SK-N-SH treated with all-trans-retinoic acid at 6 μM for 48 hours (cell line): ENCODE data around the gene NOTO.
A peak's percentile ranks its signal among the peaks of the same experiment; 100 is the strongest.
"Not testable (repeated sequence)": the region's sequence is repeated elsewhere in the genome, so short reads cannot be mapped to it uniquely, and the experiment has no call there.

Source experiments
- ATAC-seq: fragments of 200-7000 bp; cut with Tn5 transposase; 3 replicates; pipeline ENCODE4 v1.9.1; 2020; ENCODE audit warnings: mild to moderate bottlenecking, moderate library complexity
- ARNTL ChIP-seq: fragments of 450-650 bp; formaldehyde crosslinking; IDR thresholded peaks from 2 replicates; pipeline ENCODE4 v1.5.0; 2020; ENCODE audit warnings: low read depth, mild to moderate bottlenecking, moderate library complexity, borderline replicate concordance
- BACH2 ChIP-seq: fragments of 250-450 bp; sonication (Bioruptor Pico); IDR thresholded peaks from 2 replicates; pipeline ENCODE4 v1.9.0; 2021; ENCODE audit warnings: mild to moderate bottlenecking, borderline replicate concordance
- CSDC2 ChIP-seq: fragments of 250-450 bp; sonication (Bioruptor Pico); IDR thresholded peaks from 2 replicates; pipeline ENCODE4 v1.5.0; 2020; ENCODE audit warnings: mild to moderate bottlenecking, moderate library complexity
- CSRNP3 ChIP-seq: fragments of 250-450 bp; sonication (Bioruptor Pico); IDR thresholded peaks from 2 replicates; pipeline ENCODE4 v1.5.1; 2021; ENCODE audit warnings: mild to moderate bottlenecking, moderate library complexity
- GLIS3 ChIP-seq: fragments of 250-450 bp; sonication (Bioruptor Pico); IDR thresholded peaks from 2 replicates; pipeline ENCODE4 v1.5.0; 2020; ENCODE audit warnings: mild to moderate bottlenecking, moderate library complexity
- OSR1 ChIP-seq: fragments of 250-450 bp; sonication (Bioruptor Pico); IDR thresholded peaks from 2 replicates; pipeline ENCODE4 v1.8.0; 2022; ENCODE audit warnings: moderate library complexity, mild to moderate bottlenecking, inconsistent platforms
- POU6F1 ChIP-seq: fragments of 250-450 bp; sonication (Bioruptor Pico); IDR thresholded peaks from 2 replicates; pipeline ENCODE4 v1.8.0; 2021; ENCODE audit warnings: low read depth, mild to moderate bottlenecking, moderate library complexity, borderline replicate concordance
- PPARA ChIP-seq: fragments of 250-450 bp; sonication (Bioruptor Pico); IDR thresholded peaks from 2 replicates; pipeline ENCODE4 v1.5.0; 2020; ENCODE audit warnings: mild to moderate bottlenecking, borderline replicate concordance
- RARB ChIP-seq: fragments of 250-450 bp; sonication (Bioruptor Pico); IDR thresholded peaks from 2 replicates; pipeline ENCODE4 v1.8.0; 2021; ENCODE audit warnings: mild to moderate bottlenecking, moderate library complexity
- SNAI2 ChIP-seq: fragments of 250-450 bp; sonication (Bioruptor Pico); IDR thresholded peaks from 2 replicates; pipeline ENCODE4 v1.5.0; 2020; ENCODE audit warnings: mild to moderate bottlenecking, moderate library complexity
- TCF4 ChIP-seq: fragments of 250-450 bp; sonication (Bioruptor Pico); IDR thresholded peaks from 2 replicates; pipeline ENCODE4 v1.8.0; 2021; ENCODE audit warnings: mild to moderate bottlenecking, moderate library complexity, borderline replicate concordance
- TSHZ2 ChIP-seq: fragments of 250-450 bp; sonication (Bioruptor Pico); IDR thresholded peaks from 2 replicates; pipeline ENCODE4 v1.5.0; 2020; ENCODE audit warnings: mild to moderate bottlenecking, moderate library complexity
- ZC3H10 ChIP-seq: fragments of 250-450 bp; sonication (Bioruptor Pico); IDR thresholded peaks from 2 replicates; pipeline ENCODE4 v1.5.1; 2021; ENCODE audit warnings: mild to moderate bottlenecking, moderate library complexity
- ZFP3 ChIP-seq: fragments of 250-450 bp; sonication (Bioruptor Pico); IDR thresholded peaks from 2 replicates; pipeline ENCODE4 v1.5.0; 2020; ENCODE audit warnings: mild to moderate bottlenecking, moderate library complexity
- ZFP30 ChIP-seq: fragments of 450-650 bp; formaldehyde crosslinking; IDR thresholded peaks from 2 replicates; pipeline ENCODE4 v1.5.0; 2022; ENCODE audit warnings: mild to moderate bottlenecking, moderate library complexity
- ZNF565 ChIP-seq: fragments of 450-650 bp; formaldehyde crosslinking; conservative IDR thresholded peaks from 2 replicates; pipeline ENCODE4 v1.5.0; 2020; ENCODE audit warnings: low read depth, mild to moderate bottlenecking, moderate library complexity
- ZNF8 ChIP-seq: fragments of 450-650 bp; formaldehyde crosslinking; IDR thresholded peaks from 2 replicates; pipeline ENCODE4 v1.5.0; 2020; ENCODE audit warnings: mild to moderate bottlenecking, moderate library complexity
- TF ChIP-seq, protein P1 (sequence below): fragments of 250-450 bp; sonication (Bioruptor Pico); IDR thresholded peaks from 2 replicates; pipeline ENCODE4 v1.8.0; 2020; ENCODE audit warnings: mild to moderate bottlenecking, moderate library complexity, borderline replicate concordance

Gene NOTO

GRCh38 chr2:73197579-73197978, 4.8 kb upstream of the NOTO start:
- TF ChIP-seq TSHZ2 (no peak), ZFP30 (CRISPR knock-in tag) (no peak), OSR1 (CRISPR knock-in tag) (no peak), ZC3H10 (no peak)
- no peak for ATAC-seq

- not testable (repeated sequence) for ATAC-seq
Observed at GRCh38 chr2:73200281-73200680, 2.1 kb upstream of the NOTO start.

DNA sequence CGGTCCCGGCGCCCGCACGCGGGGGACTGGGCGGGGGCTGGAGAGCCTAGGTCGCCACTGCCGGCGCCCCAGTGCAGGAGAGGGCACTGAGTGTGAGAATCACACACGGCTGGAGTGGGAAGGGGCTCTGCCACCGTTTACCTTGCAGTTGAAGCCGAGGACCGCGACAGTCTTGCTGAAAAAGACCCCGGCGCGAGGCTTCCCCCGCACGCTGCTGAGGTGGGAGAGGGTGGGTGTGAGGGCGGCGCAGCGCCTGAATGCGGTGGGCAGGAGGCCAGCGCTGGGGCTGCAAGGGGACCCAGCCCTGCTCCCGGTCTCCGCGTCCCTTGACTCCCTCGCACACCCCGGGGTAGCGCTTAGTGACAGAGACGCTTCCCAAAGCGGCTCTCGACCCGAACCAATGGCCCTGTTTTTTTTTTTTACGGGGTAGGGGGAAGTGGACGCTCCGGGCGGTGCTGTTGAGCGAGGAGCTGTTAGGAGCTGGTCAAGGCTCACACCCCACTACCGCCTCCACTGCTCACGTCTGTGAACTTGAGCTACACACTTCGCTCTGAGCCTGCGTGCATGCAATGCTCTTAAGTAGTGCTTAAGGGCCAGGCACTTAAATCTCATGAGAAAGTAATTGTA, 794 bp downstream of the NOTO start:
- peak; percentile 10; the same call in 2 of the 3 replicates for ATAC-seq
- TF ChIP-seq ZNF565 (CRISPR knock-in tag) (no peak), ZFP30 (CRISPR knock-in tag) (no peak), ZFP3 (CRISPR knock-in tag) (no peak), RARB (CRISPR knock-in tag) (no peak)

- no peak for TF ChIP-seq PPARA (CRISPR knock-in tag)
- no peak for TF ChIP-seq SNAI2
- TF ChIP-seq CSDC2 (CRISPR knock-in tag) = no peak
- TF ChIP-seq ZNF8 (CRISPR knock-in tag) = no peak
- TF ChIP-seq POU6F1 (CRISPR knock-in tag) = no peak
- TF ChIP-seq, all 23 proteins: peak for 0
- peak; percentile 68 for ATAC-seq
Observed at GRCh38 chr2:73205611-73206010, 3.2 kb downstream of the NOTO start.

- no peak for ATAC-seq
- TF ChIP-seq CSDC2 (CRISPR knock-in tag) = no peak
- TF ChIP-seq ARNTL (CRISPR knock-in tag) = no peak
- TF ChIP-seq POU6F1 (CRISPR knock-in tag) = no peak
- TF ChIP-seq SNAI2 = no peak
- TF ChIP-seq ZNF565 (CRISPR knock-in tag) = no peak
- no peak for TF ChIP-seq TCF4 (CRISPR knock-in tag)
- TF ChIP-seq, protein P1, sequence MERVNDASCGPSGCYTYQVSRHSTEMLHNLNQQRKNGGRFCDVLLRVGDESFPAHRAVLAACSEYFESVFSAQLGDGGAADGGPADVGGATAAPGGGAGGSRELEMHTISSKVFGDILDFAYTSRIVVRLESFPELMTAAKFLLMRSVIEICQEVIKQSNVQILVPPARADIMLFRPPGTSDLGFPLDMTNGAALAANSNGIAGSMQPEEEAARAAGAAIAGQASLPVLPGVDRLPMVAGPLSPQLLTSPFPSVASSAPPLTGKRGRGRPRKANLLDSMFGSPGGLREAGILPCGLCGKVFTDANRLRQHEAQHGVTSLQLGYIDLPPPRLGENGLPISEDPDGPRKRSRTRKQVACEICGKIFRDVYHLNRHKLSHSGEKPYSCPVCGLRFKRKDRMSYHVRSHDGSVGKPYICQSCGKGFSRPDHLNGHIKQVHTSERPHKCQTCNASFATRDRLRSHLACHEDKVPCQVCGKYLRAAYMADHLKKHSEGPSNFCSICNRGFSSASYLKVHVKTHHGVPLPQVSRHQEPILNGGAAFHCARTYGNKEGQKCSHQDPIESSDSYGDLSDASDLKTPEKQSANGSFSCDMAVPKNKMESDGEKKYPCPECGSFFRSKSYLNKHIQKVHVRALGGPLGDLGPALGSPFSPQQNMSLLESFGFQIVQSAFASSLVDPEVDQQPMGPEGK = no peak
- no peak for TF ChIP-seq CSRNP3 (CRISPR knock-in tag)
- no peak for TF ChIP-seq BACH2 (CRISPR knock-in tag)
- no peak for TF ChIP-seq ZFP3 (CRISPR knock-in tag)
- TF ChIP-seq GLIS3 = no peak
Observed at GRCh38 chr2:73208258-73208657, 5.9 kb downstream of the NOTO start.
